Measurements from ENCODE around the gene KCMF1. TPM values are rescaled to one million over a fixed set of nuclear protein-coding genes. Genes with fewer than 3 reads are reported as not detected.

The KCMF1 gene
- total RNA-seq, 1 donor from 2014 or later = 95.8 TPM

GRCh38 chr2:84966731-84967130, 4.2 kb upstream of the KCMF1 start:
- no peak for DNase-seq (ENCODE audit: low spot score)
- no peak for TF ChIP-seq CTCF (IDR thresholded peaks at IDR 0.05)
- Mint-ChIP-seq H3K4me3 (ENCODE audit: unreplicated experiment) (no peak overlapping the region), H3K4me1 (ENCODE audit: low read depth) (peaks cover 37% of the 10 kb centered on the region), H3K36me3 (ENCODE audit: low read depth) (peaks cover 13% of the 10 kb centered on the region), H3K27me3 (ENCODE audit: low read depth) (no peaks in the 10 kb centered on the region), H3K27ac (ENCODE audit: unreplicated experiment) (no peak overlapping the region), H3K9me3 (ENCODE audit: low read depth) (no peaks in the 10 kb centered on the region)

- Mint-ChIP-seq H3K4me3 (ENCODE audit: unreplicated experiment) (peak overlapping the region; percentile 96), H3K9me3 (ENCODE audit: low read depth) (no peaks in the 10 kb centered on the region), H3K27me3 (ENCODE audit: low read depth) (no peaks in the 10 kb centered on the region), H3K4me1 (ENCODE audit: low read depth) (peaks cover 44% of the 10 kb centered on the region), H3K36me3 (ENCODE audit: low read depth) (peaks cover 2% of the 10 kb centered on the region), H3K27ac (ENCODE audit: unreplicated experiment) (peak overlapping the region; percentile 97)
- no peak for TF ChIP-seq CTCF (IDR thresholded peaks at IDR 0.05)
- DNase-seq (ENCODE audit: low spot score) = no peak
Observed at GRCh38 chr2:84969511-84970209, 1.3 kb upstream of the KCMF1 start.

GRCh38 chr2:84970210-84970867, 622 bp upstream of the KCMF1 start:
- H3K36me3 Mint-ChIP-seq (ENCODE audit: low read depth) = no peaks in the 10 kb centered on the region
- peaks cover 47% of the 10 kb centered on the region for H3K4me1 Mint-ChIP-seq (ENCODE audit: low read depth)
- TF ChIP-seq CTCF (IDR thresholded peaks at IDR 0.05) = peak; percentile 29
- H3K27me3 Mint-ChIP-seq (ENCODE audit: low read depth) = no peaks in the 10 kb centered on the region
- peak overlapping the region; percentile 97 for H3K27ac Mint-ChIP-seq (ENCODE audit: unreplicated experiment)
- H3K4me3 Mint-ChIP-seq (ENCODE audit: unreplicated experiment) = peak overlapping the region; percentile 96
- peak; percentile 92 for DNase-seq (ENCODE audit: low spot score)
- H3K9me3 Mint-ChIP-seq (ENCODE audit: low read depth) = no peaks in the 10 kb centered on the region

GRCh38 chr2:84971510-84972206, 697 bp downstream of the KCMF1 start:
- H3K4me1 Mint-ChIP-seq (ENCODE audit: low read depth) = peaks cover 56% of the 10 kb centered on the region
- H3K4me3 Mint-ChIP-seq (ENCODE audit: unreplicated experiment) = peak overlapping the region; percentile 86
- H3K9me3 Mint-ChIP-seq (ENCODE audit: low read depth) = no peaks in the 10 kb centered on the region
- DNase-seq (ENCODE audit: low spot score) = no peak
- no peaks in the 10 kb centered on the region for H3K36me3 Mint-ChIP-seq (ENCODE audit: low read depth)
- H3K27ac Mint-ChIP-seq (ENCODE audit: unreplicated experiment) = peak overlapping the region; percentile 97
- peak; percentile 5 for TF ChIP-seq CTCF (IDR thresholded peaks at IDR 0.05)
- H3K27me3 Mint-ChIP-seq (ENCODE audit: low read depth) = no peaks in the 10 kb centered on the region

- H3K4me3 Mint-ChIP-seq (ENCODE audit: unreplicated experiment) = peak overlapping the region; percentile 86
- H3K36me3 Mint-ChIP-seq (ENCODE audit: low read depth) = no peaks in the 10 kb centered on the region
- peak overlapping the region; percentile 97 for H3K27ac Mint-ChIP-seq (ENCODE audit: unreplicated experiment)
- H3K4me1 Mint-ChIP-seq (ENCODE audit: low read depth) = peaks cover 59% of the 10 kb centered on the region
- no peak for DNase-seq (ENCODE audit: low spot score)
- no peaks in the 10 kb centered on the region for H3K27me3 Mint-ChIP-seq (ENCODE audit: low read depth)
- no peak for TF ChIP-seq CTCF (IDR thresholded peaks at IDR 0.05)
- no peaks in the 10 kb centered on the region for H3K9me3 Mint-ChIP-seq (ENCODE audit: low read depth)
Observed at GRCh38 chr2:84972207-84972783, 1.3 kb downstream of the KCMF1 start.
